Fibroblast of skin of left quadriceps (primary cell): Measurements from ENCODE around the gene ADARB2.

Experiments
- DNase-seq, 2 experiments: peaks; one replicate each; pipeline ENCODE4 v3.0.0-alpha.2; 2013; ENCODE audit warnings: low read depth in 2 of 2

The ADARB2 gene

DNA sequence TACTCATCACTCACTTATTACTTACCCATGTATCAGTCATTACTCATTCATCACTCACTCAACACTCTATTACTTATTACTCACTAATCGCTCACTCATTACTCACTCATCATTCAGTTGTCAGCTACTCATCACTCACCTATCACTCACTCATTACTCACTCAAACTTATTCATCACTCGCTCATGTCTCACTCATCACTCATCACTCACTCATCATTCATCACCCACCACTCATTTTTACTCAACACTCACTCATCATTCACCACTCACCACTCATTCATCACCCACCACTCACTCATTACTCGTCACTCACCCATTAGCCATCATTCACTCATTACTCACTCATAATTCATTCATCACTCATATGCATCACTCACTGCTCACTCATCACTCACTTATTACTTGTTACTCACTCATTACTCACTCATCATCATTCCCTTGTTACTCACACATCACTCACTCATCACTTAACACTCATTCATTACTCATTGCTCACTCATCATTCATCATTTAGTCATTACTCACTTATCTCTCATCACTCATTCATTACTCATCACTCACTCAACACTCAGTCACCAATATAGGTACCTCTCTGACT, 237.9 kb downstream of the ADARB2 start:
- no peak for DNase-seq

DNA sequence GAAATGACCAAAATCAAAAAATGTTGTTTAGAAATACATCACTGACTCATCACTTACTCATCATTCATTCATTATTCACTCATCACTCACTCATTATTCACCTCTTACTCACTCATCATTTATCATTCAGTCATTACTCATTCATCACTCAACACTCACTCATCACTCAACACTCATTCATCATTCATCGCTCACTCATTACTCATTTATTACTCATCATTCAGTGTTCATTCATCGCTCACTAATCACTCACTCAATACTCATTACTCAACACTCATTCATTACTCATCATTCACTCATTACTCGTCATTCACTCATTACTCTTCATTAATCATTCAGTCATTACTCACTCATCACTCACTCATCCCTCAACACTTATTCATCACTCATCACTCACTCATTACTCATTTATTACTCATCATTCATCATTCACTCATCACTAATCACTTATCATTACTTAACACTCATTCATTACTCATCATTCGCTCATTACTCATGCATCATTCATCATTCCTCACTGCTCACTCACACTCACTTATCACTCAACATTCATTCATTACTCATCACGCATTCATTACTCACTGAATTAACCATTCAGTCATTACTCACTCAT, 238.5 kb downstream of the ADARB2 start:
- DNase-seq, result no peak

DNA sequence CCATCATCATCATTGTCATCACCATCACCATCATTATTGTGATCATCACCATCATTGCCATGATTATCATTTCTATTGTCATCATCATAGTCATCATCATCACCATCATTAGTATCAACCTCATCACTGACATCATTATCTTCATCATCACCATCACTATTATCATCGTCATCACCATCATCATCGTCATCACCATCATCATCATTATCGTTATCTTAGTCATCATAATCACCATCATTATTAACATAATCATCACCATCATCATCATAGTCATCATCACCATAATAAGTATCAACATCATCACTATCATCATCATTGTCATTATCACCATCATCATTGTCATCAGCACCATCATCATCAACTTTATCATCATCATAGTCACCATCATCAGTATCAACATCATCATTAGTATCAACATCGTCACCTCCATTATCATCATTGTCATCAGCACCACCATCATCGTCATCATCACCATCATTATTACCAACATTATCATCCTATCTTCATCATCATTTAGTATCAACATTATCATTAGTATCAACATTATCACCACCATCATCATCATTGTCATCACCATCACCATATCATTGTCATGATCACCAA, 241.3 kb downstream of the ADARB2 start:
- no peak for DNase-seq

DNA sequence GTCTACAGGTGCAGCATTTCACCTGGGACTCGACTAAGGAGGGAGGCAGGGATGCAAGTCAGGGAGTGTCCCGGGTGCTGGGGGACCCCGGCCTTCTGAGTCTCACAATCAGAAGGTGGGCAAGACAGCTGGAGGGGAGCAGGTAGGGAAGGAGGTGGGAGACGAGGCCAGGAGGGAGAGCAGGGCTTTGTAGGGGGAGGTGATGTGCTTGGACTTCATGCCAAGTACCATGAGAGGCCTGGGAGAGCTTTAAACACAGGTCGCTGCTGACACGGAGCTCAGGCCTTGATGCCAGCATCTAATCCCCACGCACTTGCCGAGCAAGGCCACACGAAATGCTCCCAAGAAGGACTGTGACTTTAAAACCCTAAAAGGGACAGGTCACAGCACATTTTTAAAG, 244.7 kb downstream of the ADARB2 start:
- no peak for DNase-seq

DNA sequence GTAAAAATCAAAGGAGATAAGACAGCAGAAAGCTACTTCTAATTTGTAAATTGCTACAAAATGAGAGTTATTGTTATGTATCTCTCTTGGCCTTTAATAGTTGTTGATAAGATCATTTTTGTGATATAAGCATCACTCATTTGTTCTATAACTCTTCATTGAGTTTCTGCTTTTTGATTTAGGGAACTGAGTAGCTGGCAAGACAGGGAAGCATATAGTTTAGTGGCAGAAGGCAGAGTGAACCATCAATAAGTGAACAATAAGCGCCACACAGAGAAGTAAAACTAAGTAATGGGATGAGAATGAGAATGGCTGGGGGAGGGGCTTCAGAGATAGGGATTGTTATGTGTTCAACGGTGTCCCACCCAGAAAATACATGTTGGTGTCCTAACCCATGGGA, 245.4 kb downstream of the ADARB2 start:
- no peak for DNase-seq

DNA sequence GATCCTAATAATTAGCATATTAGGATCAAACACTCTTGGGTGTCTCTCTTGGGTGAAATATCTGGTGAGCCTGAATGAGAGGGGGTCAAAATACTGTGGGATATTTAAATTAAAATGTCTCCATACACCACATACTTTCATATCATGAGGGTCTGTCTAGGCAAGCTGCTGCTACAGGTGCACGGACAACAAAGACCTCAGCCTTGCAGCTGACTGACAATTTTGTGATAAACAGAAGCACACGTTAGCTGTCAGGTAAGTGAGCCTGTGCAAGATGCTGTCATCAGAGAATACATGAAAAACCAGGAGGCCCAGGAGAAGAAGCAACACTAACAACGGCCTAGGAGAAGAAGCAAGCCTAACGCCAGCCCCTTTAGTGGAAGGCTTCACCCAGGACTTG, 247.5 kb downstream of the ADARB2 start:
- DNase-seq, result no peak

DNA sequence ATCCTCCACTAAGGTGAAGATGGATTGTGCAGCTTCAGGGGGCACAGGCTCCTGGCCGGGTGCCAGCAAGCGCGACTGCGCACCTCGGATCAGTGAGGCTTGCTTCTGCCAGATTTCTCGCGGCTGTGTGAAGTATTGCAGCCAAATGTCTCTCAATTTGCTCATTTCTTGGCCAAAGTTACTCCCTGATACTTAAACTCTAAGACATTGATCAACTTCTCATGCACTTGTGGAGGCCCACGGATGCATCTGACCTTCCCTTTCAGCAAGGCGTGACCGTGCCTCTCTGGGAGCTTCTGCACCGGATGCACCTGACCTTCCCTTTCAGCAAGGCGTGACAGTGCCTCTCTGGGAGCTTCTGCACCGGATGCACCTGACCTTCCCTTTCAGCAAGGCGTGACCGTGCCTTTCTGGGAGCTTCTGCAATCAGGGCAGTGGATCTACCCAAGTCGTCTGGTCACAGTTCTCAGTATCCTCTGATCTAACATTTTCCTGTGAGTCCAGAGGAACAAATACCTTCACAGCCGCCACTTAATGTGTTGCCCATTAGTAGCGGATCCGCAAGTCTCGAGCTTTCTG, 248.3 kb downstream of the ADARB2 start:
- DNase-seq, result no peak

DNA sequence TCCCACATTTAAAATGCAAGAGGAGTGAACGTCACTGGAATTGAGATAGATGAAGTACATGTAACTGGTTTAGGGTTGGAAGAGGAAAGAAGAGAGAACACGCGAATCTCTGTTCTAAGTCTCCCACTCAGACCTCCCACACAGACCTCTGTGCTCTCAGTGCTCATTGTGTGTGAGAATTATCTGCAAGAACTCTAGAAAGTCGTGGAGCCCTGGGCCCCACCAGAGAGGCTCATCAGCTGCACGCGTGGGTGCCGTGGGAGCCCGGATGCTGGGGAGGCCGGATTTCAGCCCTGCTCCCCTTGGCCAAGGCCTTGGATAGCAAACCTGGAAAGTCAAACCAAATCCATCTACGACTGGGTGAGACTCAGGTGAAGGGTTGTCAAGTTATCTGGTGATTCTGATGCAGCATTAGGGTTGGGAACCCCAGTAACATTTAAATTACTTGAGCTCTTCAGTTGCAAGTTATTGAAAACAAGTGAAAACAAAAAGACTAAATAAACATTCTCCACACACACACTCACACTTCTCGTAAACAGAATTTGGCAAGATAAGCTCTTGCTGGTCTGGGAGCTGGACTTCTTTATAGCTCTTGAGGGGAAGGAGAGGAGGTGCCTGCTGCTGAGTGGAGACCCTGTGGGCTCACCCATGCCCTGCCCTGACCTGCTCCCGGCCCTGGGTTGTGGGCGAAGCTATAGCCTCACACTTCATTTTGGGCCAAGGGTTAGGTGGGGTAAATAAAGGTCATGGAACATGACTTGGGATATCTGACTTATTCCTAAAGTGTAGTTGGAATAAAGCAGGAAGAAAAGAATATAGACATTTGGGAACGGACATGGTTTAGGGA, 250.3 kb downstream of the ADARB2 start:
- no peak for DNase-seq

DNA sequence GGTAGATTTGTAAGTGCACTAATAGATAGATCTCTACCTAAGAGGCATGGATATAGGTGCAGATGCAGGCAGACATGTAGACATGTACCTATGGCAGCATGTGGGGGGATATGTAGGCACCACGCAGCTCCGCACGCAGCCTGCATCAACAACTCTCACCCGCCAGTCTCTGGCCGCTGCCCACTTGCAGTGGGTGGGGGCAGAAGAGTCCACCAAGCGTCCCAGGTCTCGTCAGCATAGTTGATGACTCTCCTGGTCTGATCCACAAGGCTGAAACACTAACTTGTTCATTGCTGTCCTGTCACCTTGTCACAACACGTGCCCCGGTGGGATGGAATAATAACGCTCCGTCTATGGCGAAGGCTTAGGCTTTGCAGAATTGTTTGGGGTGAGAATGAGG, 252.0 kb downstream of the ADARB2 start:
- no peak for DNase-seq

DNA sequence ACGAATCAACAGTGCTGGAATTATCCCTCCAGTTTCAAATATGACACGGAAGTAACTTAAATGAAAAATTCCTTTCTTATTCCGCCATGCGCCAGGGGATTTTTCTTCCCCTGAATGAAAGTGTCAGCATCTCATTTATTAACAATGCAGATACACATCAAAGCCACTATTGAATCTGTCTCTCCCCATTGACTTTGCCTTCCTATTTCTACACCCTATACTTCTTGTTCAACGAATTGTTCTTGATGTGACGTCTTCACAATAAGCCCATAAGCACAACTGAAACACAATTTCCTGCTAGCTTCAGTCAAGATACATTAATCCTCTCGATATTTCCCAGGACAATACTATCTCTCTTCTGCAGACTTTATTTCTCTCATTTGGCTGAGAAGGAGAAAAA, 253.5 kb downstream of the ADARB2 start:
- no peak for DNase-seq

DNA sequence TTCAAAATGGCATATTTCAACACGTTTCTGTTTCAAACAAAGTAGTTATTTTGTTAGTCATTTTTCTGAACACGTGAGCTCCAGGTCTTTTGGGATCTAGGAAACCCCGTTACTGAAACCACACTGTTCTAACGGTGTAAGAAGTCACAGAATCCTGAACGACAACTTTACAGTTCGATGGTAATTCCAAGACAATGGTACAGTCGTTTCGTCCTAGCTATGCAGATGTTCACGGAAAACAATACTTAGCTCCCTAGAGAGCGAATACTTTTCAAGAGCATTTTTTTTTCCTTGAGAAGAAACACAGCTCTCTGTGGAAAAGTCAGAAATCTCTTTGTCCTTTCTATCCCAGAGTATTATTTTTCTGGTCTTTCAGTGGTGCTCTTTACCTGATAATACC, 254.1 kb downstream of the ADARB2 start:
- DNase-seq, result no peak

DNA sequence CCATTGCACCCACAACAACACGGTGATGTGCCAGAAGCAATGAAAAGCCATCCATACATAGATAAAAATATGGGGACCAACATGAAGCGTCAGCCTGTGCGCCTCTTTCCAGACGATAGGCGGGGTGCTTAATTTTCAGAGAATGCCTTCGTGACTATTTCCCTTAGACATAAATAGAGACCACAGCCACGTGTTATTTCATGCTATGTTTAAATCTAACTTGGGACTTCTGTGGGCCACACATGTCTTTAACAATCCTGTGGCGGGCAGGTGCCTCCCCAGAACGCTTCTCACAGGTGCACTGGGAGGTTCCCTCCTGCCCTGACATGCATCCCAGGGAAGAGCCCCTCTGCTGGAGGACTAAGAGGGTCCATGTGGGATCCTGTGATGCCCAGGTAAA, 259.7 kb downstream of the ADARB2 start:
- DNase-seq, result no peak

DNA sequence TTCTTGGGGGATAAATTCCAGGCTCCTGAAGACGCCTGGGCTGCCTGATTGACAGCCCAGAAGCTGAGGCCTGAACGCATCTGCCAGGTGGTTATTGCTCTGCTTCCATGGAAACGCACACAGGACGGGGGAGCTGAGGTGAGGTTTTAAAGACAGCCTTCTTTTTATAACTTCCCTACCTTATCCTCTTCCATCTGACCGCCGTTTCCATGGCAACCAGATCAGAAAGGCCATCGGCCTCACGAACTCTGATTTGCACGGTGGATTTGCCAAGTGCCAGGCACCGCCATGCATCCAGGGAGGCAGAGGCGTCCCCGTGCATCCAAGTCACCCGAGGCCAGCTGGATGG, 260.9 kb downstream of the ADARB2 start:
- no peak for DNase-seq

DNA sequence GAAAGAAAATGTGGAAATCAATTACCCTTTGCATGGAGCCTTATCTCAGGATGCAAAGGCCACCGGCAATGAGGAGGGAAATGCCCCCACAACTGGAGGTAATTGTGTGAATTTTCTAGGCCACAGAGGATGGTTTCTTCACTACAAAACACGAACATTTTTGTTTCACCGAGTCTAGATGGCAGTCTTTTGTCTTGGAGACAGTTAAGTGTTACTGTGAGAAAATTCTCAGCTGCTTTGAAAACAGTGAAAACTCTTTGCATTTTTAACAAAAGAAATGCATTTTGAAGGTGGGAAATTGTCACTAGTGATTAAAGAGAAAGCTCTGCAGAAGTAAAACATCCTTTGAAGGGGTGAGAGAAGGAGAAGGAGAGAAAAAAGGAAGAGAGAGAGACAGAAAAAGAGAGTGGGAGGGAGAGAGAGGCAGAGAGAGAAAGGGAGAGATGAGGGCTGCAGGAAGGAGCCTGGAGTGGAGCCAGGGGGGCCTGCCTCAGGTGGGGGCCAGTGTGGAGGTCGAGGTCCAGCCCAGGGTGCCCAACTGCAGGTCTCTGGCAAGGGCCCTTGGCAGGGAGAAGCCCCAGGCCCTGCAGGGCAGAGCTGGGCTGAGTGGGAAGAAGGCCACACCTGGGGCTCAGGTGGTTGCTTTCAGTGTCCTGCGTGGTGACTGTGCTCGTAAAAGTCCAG, 261.4 kb downstream of the ADARB2 start:
- no peak for DNase-seq

DNA sequence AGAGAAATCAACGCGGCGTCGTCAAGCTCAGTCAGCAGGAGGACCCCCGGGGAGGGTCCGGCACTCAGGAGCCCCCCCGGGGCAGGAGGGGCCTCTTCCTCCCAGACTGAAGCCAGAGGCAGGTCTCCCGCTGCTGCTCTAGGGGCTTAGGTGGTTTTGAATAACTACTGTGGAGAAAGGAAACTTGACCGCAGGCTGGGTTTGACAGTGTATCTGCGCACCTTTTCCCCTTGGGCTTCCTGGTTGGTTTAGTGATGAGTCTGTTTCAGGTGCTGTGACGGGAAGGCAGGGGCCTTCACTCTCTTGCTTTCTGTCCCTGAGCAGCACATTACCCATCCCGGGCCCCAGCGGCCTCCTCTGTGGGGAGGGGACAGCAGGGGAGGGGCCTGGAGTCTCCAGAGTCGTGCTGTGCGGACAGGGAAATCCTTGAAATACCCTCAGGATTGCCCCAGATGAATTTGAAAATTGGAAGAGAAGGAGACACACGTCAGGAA, 262.2 kb downstream of the ADARB2 start:
- no peak for DNase-seq

DNA sequence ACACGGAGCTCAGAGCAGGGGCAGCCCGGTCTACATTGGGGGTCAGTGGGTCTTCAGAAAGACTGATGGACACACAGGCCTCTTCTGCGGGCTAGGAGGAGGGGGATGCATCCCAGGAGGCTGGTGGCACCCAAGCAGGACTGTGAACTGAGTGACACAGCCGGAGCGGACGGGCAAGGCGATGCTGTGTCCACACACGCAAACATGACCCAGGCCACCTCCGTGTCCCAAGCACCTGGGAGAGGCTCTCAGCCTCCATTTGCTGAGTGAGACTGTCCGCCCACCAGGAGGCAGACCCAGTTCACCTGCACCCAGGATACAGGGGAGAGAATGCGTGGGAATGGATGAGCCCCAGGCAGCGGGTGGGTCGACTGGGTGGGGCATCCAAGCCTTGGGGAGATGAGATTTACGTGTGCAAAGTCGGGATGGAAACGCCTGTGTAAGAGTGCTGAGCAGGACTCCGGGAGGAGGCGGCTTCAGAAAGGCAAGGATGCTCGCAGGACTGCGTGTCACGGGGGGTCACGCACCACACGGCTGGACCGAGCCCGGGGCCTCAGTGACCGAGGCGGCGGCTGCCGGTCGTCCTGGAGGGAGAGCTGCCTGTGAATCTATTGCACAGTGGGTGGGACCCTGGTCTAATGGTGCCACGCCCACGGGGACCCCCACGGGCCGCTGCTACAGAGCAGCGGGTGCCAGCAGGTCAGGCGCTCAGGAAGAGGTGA, 262.8 kb downstream of the ADARB2 start:
- DNase-seq, result no peak

DNA sequence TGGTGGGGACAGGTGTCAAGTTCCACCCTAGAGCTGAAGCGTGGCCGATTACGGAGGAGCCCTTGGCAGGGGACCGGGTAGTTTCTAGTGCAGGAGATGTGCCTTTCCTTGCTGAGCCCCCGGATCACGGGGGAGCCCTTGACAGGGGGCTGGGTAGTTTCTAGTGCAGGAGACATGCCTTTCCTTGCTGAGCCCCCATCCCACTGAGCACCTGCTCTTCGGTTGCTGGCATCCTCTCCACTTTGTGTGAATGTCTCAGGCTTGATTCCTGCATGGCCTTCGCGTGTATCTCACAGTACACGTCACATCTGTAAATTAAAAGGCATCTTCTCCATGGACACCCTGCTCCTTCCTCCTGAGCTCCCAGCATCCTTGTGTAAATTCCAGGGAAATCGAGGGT, 263.5 kb downstream of the ADARB2 start:
- no peak for DNase-seq

DNA sequence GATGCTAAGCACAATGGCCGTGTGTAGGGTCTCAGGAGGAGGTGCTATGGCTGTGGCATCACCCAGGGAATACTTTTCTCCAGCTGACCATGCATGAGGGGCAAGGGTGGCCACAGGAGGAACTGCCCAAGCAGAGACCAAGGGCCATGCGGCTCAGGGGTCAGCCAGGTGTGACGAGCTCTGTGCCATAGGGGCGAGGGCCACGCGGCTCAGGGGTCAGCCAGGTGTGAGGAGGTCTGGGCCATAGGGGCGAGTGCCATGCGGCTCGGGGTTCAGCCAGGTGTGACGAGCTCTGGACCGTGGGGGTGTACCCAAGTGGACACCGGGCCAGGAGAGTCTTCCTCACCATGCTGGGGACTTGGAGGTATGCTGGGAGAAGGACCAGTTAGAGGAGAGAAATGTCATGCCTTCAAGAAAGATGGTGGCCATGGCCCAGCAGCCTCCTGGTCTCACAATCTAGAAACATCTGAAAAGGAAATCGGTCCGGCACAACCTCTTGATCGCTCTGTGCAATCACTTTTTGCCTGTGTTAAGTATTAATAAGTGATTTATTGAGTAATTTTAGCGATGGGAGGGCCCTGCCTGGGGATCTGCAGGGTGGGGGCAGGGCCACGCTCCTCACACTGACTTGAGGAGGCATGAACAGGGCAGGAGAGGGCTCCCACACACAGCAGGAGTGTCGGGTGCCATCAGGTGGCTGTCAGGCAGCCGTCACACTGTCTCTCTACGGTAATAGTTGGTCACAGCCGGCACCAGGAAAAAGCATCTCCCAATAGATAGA, 265.0 kb downstream of the ADARB2 start:
- DNase-seq, result no peak

DNA sequence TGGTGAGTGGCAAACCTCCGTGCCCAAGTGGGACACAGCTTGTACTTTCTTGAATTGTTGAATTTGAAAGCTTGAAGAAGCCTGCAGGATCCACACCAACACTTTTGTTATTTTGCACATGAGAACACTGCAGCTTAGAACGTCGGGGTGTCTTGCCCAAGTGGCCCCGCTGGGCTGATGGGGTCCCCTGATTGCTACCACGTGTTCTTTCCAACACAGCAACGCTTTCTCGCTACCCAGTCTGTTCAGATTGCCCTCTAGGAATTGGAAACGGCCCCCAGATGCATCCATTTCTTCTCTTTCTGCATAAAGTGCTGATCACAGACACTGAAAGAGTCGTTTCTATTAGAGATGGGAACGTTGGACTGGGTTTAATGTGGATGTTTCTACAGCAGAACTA, 268.5 kb downstream of the ADARB2 start:
- no peak for DNase-seq

DNA sequence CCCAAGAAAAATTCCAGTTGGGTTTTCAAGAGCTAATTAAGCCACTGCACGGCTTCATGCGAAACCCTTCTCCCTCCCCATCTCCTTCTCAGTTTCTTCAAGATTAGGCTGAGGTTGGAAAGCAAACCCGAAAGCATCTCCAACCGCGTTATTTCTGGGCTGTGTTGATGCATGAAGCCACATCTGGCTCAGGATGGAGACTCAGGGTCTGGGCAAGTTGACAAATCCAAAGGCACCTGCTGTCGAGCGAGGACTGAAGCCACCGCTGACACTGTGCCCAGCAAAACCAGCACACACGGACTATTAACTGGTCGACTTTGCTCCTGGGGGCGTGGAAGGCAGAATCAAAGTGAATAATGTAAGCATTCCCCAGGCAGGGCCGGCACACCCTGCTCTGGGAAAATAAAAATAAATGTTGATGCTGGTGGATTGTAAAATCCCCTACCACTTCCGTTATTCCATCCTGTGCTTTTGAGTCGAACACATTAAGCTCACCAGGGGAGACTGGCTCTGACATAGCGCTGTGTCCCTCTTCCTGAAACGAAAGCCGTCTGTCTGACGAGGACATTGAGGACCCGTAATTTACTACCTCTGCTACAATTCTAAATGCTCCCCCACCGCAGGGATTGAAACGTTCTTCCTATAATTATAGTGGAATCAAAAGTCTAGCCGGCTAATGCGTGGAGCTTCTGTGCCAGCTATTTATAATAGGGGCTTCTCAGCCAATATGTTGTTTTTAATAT, 269.8 kb downstream of the ADARB2 start:
- no peak for DNase-seq
